Neural cell (in vitro differentiated cells): ENCODE measurements around the gene CD84.
"Not testable (repeated sequence)": the region's sequence is repeated elsewhere in the genome, so short reads cannot be mapped to it uniquely, and the experiment has no call there.

Experiments used
- CTCF ChIP-seq: fragments of 450-650 bp; IDR thresholded peaks from 2 replicates; pipeline ENCODE4 v1.5.1; 2014; ENCODE audit warnings: antibody characterized with exemption, mild to moderate bottlenecking, moderate library complexity; ENCODE audit not compliant: poor library complexity, severe bottlenecking
- EP300 ChIP-seq: fragments of 450-650 bp; conservative IDR thresholded peaks from 2 replicates; pipeline ENCODE4 v1.6.1; 2014; ENCODE audit warnings: antibody characterized with exemption, mild to moderate bottlenecking, moderate library complexity; ENCODE audit not compliant: poor library complexity, severe bottlenecking
- EZH2 ChIP-seq: fragments of 200-600, 300-800 bp; shearing (Covaris generic), sonication (generic); IDR thresholded peaks from 2 replicates; pipeline ENCODE4 v1.6.1; 2014; ENCODE audit warnings: antibody characterized with exemption, low read length, borderline replicate concordance, mild to moderate bottlenecking; ENCODE audit not compliant: insufficient read depth, poor library complexity, severe bottlenecking
- POLR2AphosphoS5 ChIP-seq: IDR thresholded peaks from 2 replicates; pipeline ENCODE4 v1.6.1; 2012
- RAD21 ChIP-seq: fragments of 450-650 bp; conservative IDR thresholded peaks from 2 replicates; pipeline ENCODE4 v1.6.1; 2014; ENCODE audit warnings: antibody characterized with exemption, mild to moderate bottlenecking, moderate library complexity
- SMC3 ChIP-seq: fragments of 450-650 bp; conservative IDR thresholded peaks from 2 replicates; pipeline ENCODE4 v1.6.1; 2014; ENCODE audit warnings: antibody characterized with exemption, mild to moderate bottlenecking, moderate library complexity; ENCODE audit not compliant: poor library complexity

- not testable (repeated sequence) for TF ChIP-seq RAD21, CTCF, EZH2, POLR2AphosphoS5, SMC3, EP300
These were observed 49.8 kb downstream of the CD84 start for GRCh38 chr1:160529401-160529952.
